ENCODE measurements around the gene FBLN2. TPM values are rescaled to one million over a fixed set of nuclear protein-coding genes. Genes with fewer than 3 reads are reported as not detected.

FBLN2 gene
- total RNA-seq, 4 donors from 2014 or later: 6.3 to 122 (median 25.7) TPM

DNA sequence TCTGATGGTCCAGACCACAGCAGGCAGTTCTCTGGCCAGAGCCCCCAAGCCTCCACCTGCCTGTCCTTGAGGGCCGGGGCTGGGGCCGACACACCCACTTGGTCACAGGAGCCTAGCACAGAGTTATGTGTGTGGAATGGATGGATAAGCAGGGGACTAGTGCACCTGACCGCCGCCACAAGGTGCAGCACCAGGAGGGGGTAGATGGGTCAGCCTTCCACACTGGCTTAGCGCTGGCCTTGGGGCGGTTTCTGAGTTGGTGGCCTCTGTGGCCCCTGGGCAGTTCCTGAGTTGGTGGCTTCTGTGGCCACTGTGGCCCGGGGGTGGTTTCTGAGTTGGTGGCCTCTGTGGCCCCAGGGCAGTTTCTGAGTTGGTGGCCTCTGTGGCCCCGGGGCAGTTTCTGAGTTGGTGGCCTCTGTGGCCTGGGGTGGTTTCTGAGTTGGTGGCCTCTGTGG, 75.8 kb downstream of the FBLN2 start:
- Histone ChIP-seq H3K4me1 (peaks cover 0 to 22% (median 10%) of the 10 kb centered on the region in 3 donors), H3K4me3 (no peak overlapping the region), H3K27me3 (no peaks in the 10 kb centered on the region), H3K27ac (no peak overlapping the region), H3K36me3 (peaks cover 0 to 15% (median 0%) of the 10 kb centered on the region in 3 donors), H3K9me3 (no peaks in the 10 kb centered on the region)
- DNase-seq: no peak
- 80% methylated on average over 1 to 5 of the region's 8 CpGs for WGBS, 2 donors
- no peak for TF ChIP-seq POLR2A (IDR thresholded peaks at IDR 0.05)
- TF ChIP-seq, protein P1, sequence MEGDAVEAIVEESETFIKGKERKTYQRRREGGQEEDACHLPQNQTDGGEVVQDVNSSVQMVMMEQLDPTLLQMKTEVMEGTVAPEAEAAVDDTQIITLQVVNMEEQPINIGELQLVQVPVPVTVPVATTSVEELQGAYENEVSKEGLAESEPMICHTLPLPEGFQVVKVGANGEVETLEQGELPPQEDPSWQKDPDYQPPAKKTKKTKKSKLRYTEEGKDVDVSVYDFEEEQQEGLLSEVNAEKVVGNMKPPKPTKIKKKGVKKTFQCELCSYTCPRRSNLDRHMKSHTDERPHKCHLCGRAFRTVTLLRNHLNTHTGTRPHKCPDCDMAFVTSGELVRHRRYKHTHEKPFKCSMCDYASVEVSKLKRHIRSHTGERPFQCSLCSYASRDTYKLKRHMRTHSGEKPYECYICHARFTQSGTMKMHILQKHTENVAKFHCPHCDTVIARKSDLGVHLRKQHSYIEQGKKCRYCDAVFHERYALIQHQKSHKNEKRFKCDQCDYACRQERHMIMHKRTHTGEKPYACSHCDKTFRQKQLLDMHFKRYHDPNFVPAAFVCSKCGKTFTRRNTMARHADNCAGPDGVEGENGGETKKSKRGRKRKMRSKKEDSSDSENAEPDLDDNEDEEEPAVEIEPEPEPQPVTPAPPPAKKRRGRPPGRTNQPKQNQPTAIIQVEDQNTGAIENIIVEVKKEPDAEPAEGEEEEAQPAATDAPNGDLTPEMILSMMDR (IDR thresholded peaks at IDR 0.05): no peak
- intact Hi-C loops (cut with DNase I): no loop called here

DNA sequence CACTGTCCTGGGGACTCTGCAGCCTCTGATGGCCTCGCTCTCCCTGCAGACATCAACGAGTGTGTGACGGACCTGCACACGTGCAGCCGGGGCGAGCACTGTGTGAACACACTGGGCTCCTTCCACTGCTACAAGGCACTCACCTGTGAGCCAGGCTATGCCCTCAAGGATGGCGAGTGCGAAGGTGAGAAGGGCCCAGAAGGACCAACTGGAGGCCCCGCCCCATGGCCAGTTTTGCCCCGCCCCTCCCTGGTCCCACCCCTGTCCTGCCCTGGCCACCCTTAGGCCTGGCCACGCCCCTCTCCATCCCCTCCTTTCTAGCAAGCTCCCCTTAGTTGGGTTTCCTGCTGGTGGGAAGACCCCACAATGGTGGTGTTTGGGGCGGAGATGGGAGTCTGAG, 77.5 kb downstream of the FBLN2 start:
- Histone ChIP-seq H3K4me1 (peaks cover 0 to 22% (median 10%) of the 10 kb centered on the region in 3 donors), H3K27ac (no peak overlapping the region), H3K9me3 (no peaks in the 10 kb centered on the region), H3K4me3 (no peak overlapping the region), H3K36me3 (peaks cover 0 to 20% (median 0%) of the 10 kb centered on the region in 3 donors), H3K27me3 (no peaks in the 10 kb centered on the region)
- DNase-seq: no peak
- intact Hi-C loops (cut with DNase I): no loop called here
- TF ChIP-seq POLR2A (IDR thresholded peaks at IDR 0.05): no peak
- TF ChIP-seq, protein P1 (IDR thresholded peaks at IDR 0.05): no peak
- WGBS, 2 donors: 100% methylated on average over 3 of the region's 12 CpGs; no CpG with 5 or more reads in 1 of the 2 donors

DNA sequence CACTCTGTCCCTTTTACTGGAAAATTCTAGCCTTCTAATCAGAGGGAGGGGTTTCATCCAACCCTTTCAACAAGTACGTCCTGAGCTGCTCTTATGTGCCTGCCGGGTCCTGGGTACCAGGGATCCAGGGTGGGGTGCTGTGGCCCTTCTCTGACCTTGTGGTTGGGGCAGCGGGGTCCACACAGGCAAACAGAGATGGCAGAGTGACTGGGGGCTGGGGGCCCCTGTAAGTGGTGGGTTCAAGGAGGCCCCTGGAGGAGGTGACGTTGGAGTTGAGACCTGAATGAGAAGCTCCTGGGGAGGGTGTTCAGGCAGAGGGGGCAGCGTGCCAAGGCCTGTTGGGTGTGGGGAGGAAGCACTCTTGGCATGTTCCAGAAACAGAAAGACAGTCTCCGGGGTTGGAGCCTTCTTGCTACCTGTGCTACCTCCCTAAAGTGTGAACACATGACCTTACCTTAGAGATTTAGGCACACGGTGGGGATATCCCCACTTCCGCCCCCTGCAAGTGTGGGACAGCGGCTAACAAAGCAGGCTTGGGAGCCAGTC, 78.1 kb downstream of the FBLN2 start:
- Histone ChIP-seq H3K27me3 (no peaks in the 10 kb centered on the region), H3K4me3 (no peak overlapping the region), H3K36me3 (peaks cover 0 to 15% (median 0%) of the 10 kb centered on the region in 3 donors), H3K4me1 (peaks cover 0 to 21% (median 10%) of the 10 kb centered on the region in 3 donors), H3K9me3 (no peaks in the 10 kb centered on the region), H3K27ac (no peak overlapping the region)
- TF ChIP-seq, protein P1 (IDR thresholded peaks at IDR 0.05): no peak
- no peak for TF ChIP-seq POLR2A (IDR thresholded peaks at IDR 0.05)
- 48 to 100% methylated on average over 1 to 6 of the region's 9 CpGs for WGBS, 2 donors
- intact Hi-C loops (cut with DNase I): no loop called here
- DNase-seq: no peak

DNA sequence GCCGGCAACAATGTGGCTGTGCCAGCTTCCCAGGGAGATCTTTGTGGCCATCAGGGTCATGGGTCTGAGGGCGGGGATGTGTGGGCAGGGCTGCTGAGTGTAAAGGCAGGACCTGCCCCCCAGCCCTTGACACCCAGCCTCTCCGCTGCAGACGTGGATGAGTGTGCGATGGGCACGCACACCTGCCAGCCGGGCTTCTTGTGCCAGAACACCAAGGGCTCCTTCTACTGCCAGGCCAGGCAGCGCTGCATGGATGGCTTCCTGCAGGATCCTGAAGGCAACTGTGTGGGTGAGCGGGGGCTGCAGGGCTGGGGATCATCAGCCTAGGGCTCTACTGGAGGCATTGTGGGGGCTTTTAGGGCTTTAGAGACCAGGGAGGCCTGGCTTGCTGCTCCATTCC, 78.8 kb downstream of the FBLN2 start:
- no peak overlapping the region for H3K27ac ChIP-seq
- H3K9me3 ChIP-seq: no peaks in the 10 kb centered on the region
- H3K36me3 ChIP-seq: peaks cover 0 to 10% (median 0%) of the 10 kb centered on the region in 3 donors
- no peak for DNase-seq
- intact Hi-C loops (cut with DNase I): no loop called here
- H3K4me3 ChIP-seq: no peak overlapping the region
- H3K4me1 ChIP-seq: peaks cover 0 to 14% (median 8%) of the 10 kb centered on the region in 3 donors
- no peaks in the 10 kb centered on the region for H3K27me3 ChIP-seq
- TF ChIP-seq, protein P1 (IDR thresholded peaks at IDR 0.05): no peak
- TF ChIP-seq POLR2A (IDR thresholded peaks at IDR 0.05): no peak
- WGBS, 2 donors: 80 to 84% methylated on average over 3 to 8 of the region's 9 CpGs

DNA sequence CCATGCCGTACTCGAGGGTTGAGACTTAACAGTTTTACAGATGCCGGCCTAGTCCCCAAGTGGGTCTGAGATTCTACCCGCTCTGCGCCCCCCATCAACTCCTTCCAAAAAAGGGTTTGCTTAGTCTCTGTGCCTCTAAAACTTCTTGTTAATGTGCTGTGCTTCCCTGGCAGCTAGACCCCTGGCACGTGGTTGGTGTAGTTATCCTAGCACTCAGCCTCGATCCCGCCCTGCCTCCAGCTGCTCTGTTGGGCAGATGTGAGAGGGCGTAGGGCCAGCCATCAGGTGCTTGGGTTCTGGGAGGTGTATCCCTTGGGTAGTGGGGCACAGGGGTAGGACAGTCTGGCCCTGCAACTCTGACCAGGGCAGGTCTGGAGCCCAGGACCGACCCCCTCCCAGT, 79.5 kb downstream of the FBLN2 start:
- H3K36me3 ChIP-seq: peaks cover 0 to 10% (median 0%) of the 10 kb centered on the region in 3 donors
- intact Hi-C loops (cut with DNase I): no loop called here
- WGBS, 2 donors: 86 to 94% methylated on average over 8 to 9 of the region's 10 CpGs
- H3K4me1 ChIP-seq: peaks cover 0 to 6% (median under 1%) of the 10 kb centered on the region in 3 donors
- no peak for DNase-seq
- no peaks in the 10 kb centered on the region for H3K27me3 ChIP-seq
- no peaks in the 10 kb centered on the region for H3K9me3 ChIP-seq
- TF ChIP-seq, protein P1 (IDR thresholded peaks at IDR 0.05): no peak
- TF ChIP-seq POLR2A (IDR thresholded peaks at IDR 0.05): no peak
- H3K27ac ChIP-seq: no peak overlapping the region
- H3K4me3 ChIP-seq: no peak overlapping the region
